GM12875 (cell line): ENCODE measurements around the gene NUDT14.

Experiments used
- H3K4me3 ChIP-seq: one replicate; pipeline ENCODE4 v1.5.1; 2011; ENCODE audit warnings: low read depth, low read length, control low read depth
- TF ChIP-seq, protein P1 (sequence below): IDR thresholded peaks from 2 replicates; pipeline ENCODE4 v1.5.1; 2011; ENCODE audit warnings: low read depth, mild to moderate bottlenecking, control low read depth, inconsistent platforms, low read length, moderate library complexity, borderline replicate concordance; ENCODE audit not compliant: insufficient read depth

Gene NUDT14

DNA sequence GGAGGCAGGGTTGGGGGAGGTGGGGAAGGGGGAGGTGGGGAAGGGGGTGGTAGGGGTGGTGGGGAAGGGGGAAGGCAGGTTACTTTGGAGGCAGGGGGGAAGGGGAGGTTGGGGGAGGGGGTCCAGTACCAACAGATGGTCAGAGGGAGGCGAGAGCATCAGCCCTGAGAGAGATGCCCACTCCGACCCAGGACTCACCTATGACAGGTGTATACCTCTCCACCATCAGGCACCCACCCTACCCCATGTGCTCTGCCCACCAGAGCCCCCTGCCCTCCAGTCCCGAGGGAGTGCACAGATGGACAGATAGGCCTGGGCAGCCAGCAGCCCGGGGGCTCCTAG is 31.1 kb downstream of the NUDT14 start:
- TF ChIP-seq, protein P1, sequence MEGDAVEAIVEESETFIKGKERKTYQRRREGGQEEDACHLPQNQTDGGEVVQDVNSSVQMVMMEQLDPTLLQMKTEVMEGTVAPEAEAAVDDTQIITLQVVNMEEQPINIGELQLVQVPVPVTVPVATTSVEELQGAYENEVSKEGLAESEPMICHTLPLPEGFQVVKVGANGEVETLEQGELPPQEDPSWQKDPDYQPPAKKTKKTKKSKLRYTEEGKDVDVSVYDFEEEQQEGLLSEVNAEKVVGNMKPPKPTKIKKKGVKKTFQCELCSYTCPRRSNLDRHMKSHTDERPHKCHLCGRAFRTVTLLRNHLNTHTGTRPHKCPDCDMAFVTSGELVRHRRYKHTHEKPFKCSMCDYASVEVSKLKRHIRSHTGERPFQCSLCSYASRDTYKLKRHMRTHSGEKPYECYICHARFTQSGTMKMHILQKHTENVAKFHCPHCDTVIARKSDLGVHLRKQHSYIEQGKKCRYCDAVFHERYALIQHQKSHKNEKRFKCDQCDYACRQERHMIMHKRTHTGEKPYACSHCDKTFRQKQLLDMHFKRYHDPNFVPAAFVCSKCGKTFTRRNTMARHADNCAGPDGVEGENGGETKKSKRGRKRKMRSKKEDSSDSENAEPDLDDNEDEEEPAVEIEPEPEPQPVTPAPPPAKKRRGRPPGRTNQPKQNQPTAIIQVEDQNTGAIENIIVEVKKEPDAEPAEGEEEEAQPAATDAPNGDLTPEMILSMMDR, result no peak
- H3K4me3 ChIP-seq, result no peak overlapping the region

DNA sequence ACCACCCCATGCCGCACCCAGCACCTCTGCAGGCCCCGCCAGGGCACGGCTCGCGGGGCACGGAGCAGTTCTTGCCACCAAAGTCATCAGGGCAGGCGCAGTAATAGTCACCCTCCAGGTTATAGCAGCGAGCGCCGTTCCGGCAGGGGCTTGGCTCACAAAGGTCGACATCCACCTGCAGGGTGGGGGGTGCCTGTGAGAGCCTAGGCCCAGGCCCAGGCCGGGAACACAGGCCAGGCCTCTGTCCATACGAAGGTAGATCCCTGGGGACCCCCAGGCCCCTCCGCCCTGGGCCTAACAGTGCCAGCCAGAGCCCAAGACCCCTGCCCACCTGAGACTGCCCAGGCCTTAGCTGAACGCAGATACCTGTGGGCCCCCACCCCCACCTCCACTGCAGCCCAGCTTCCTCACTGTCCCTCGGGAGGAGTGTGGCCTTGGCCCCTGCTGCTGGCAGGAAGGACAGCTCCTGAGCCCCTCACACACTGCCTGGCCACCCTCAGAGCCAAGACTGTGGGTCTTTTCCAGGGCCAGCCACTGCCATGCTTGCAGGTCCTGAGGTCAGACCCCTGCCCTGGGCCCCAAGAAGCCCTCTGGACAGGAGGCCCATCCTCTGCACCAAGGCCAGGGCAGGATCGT is 31.8 kb downstream of the NUDT14 start:
- no peak overlapping the region for H3K4me3 ChIP-seq
- TF ChIP-seq, protein P1, result no peak

GRCh38 chr14:105148604-105149145 is 32.4 kb downstream of the NUDT14 start:
- TF ChIP-seq, protein P1, result no peak
- no peak overlapping the region for H3K4me3 ChIP-seq

GRCh38 chr14:105147671-105148603 is 33.2 kb downstream of the NUDT14 start:
- TF ChIP-seq, protein P1, result no peak
- H3K4me3 ChIP-seq, result no peak overlapping the region

GRCh38 chr14:105146976-105147635 is 34.0 kb downstream of the NUDT14 start:
- TF ChIP-seq, protein P1, result no peak
- H3K4me3 ChIP-seq, result no peak overlapping the region

DNA sequence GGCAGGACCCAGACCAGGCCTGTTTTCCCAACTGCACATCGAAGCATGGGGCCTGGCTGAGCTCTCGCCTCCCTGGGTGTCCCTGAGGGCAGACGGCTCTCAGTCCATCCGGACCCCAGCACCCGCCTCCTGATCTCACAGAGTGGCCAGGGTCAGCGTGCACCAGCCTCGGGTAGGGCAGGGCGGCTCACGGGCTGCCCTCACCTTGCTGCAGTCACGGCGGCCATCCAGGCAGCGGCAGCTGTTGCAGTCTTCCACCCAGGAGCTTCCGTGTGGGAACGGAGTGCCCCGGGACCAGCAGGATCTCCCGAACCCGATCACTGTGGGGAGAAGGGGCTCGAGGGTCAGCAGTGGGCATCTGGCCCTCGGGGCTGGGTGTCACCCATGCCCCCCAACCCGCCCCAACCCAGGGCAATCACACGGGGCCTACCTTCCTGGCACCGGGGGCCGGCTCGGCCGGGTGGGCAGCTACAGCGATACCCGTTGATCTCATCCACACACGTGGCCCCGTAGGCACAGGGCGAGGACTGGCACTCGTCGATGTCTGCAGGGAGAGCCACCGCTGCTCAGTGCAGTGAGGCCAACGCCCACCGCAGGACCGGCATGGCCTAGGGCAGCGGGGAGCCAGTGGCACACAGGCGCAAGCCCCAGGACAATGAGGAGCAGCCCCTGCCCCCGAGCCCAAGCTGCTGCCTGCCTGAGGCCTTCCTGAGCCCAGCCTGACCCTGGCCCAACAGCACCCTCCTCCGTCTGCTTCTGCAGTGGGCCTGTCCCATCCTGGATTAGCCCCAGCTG is 34.7 kb downstream of the NUDT14 start:
- H3K4me3 ChIP-seq, result no peak overlapping the region
- TF ChIP-seq, protein P1, result no peak
